Measurements from ENCODE around the gene IQSEC2. TPM values are rescaled to one million over a fixed set of nuclear protein-coding genes. Genes with fewer than 3 reads are reported as not detected.

Gene IQSEC2
- total RNA-seq, 4 donors from 2014 or later = 6.9 to 12.7 (median 10.4) TPM

DNA sequence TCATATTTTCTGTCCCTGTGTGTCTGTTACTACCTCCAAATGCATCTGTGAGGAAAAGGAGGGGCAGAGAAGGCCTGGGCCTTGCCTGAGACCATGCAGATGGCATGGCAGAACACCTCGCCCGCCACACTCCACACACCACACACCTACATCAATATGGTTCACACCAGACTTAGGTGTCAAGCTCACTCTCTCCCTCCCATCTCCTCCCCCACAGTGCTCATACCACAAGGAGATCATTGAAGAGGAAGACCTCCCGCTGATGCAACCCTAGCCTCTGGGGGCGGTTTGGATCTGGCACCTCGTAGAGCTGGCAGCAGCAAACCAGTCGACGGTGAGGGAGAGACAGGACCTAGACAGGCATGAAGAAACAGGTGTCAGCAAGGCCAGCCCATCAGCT, 39.8 kb downstream of the IQSEC2 start:
- 76% methylated on average over 7 of the region's 7 CpGs; no CpG with 5 or more reads in 1 of the 2 donors for whole genome bisulfite sequencing, 2 donors
- intact Hi-C loops (cut with DNase I) = no loop called here
- H3K36me3 ChIP-seq = peaks cover 0 to 71% (median 0%) of the 10 kb centered on the region in 3 donors
- no peaks in the 10 kb centered on the region for H3K27me3 ChIP-seq
- H3K4me1 ChIP-seq = no peaks in the 10 kb centered on the region
- no peak for DNase-seq
- H3K27ac ChIP-seq = no peak overlapping the region
- H3K4me3 ChIP-seq = no peak overlapping the region
- TF ChIP-seq, protein P1, sequence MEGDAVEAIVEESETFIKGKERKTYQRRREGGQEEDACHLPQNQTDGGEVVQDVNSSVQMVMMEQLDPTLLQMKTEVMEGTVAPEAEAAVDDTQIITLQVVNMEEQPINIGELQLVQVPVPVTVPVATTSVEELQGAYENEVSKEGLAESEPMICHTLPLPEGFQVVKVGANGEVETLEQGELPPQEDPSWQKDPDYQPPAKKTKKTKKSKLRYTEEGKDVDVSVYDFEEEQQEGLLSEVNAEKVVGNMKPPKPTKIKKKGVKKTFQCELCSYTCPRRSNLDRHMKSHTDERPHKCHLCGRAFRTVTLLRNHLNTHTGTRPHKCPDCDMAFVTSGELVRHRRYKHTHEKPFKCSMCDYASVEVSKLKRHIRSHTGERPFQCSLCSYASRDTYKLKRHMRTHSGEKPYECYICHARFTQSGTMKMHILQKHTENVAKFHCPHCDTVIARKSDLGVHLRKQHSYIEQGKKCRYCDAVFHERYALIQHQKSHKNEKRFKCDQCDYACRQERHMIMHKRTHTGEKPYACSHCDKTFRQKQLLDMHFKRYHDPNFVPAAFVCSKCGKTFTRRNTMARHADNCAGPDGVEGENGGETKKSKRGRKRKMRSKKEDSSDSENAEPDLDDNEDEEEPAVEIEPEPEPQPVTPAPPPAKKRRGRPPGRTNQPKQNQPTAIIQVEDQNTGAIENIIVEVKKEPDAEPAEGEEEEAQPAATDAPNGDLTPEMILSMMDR (IDR thresholded peaks at IDR 0.05) = no peak
- no peak for TF ChIP-seq POLR2A (IDR thresholded peaks at IDR 0.05)
- no peaks in the 10 kb centered on the region for H3K9me3 ChIP-seq

DNA sequence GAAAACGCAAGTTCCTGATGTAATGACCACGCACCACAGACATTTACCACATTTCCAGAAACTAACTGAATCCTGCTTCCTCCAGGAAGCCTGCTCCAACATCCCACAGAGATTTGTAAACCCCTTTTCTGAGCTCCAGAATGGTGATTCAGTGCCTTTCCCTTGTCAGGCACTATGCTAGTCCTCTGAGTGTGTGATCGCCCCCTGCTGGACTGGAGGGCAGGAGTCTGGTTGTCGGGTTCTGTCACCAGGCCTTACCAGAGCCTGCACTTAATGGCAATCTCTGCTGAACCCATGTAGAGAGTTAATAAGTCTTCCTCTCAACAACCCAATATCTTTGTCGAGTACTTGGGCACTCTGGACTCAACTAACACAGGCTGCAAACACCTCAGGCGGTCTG, 41.9 kb downstream of the IQSEC2 start:
- 73 to 87% methylated on average over 4 to 6 of the region's 6 CpGs for whole genome bisulfite sequencing, 2 donors
- TF ChIP-seq, protein P1 (IDR thresholded peaks at IDR 0.05) = no peak
- TF ChIP-seq POLR2A (IDR thresholded peaks at IDR 0.05) = no peak
- Histone ChIP-seq H3K9me3 (no peaks in the 10 kb centered on the region), H3K36me3 (peaks cover 0 to 86% (median 0%) of the 10 kb centered on the region in 3 donors), H3K4me1 (no peaks in the 10 kb centered on the region), H3K27me3 (no peaks in the 10 kb centered on the region), H3K4me3 (no peak overlapping the region), H3K27ac (no peak overlapping the region)
- DNase-seq = no peak
- intact Hi-C loops (cut with DNase I) = no loop called here

DNA sequence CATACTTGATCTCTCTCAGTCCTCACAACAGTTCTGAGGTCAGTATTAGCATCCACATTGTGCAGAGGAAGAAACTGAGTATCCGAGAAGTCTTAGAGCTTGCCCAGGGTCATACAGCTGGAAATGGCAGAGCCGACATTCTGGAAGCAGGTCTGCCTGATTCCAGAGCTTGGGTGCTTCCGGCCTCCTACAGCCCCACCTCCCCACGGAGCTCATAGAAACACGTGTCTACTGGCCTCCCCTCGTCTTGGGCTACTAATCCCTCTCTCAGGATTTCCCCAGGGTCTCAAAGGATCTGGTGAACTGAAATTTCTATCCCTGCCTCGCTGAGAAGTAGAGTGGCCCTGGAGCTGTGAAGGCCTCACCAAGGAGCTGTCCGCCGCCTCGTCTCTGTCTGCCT, 44.3 kb downstream of the IQSEC2 start:
- intact Hi-C loops (cut with DNase I) = no loop called here
- WGBS, 2 donors = 77 to 100% methylated on average over 3 to 6 of the region's 10 CpGs
- no peak for DNase-seq

DNA sequence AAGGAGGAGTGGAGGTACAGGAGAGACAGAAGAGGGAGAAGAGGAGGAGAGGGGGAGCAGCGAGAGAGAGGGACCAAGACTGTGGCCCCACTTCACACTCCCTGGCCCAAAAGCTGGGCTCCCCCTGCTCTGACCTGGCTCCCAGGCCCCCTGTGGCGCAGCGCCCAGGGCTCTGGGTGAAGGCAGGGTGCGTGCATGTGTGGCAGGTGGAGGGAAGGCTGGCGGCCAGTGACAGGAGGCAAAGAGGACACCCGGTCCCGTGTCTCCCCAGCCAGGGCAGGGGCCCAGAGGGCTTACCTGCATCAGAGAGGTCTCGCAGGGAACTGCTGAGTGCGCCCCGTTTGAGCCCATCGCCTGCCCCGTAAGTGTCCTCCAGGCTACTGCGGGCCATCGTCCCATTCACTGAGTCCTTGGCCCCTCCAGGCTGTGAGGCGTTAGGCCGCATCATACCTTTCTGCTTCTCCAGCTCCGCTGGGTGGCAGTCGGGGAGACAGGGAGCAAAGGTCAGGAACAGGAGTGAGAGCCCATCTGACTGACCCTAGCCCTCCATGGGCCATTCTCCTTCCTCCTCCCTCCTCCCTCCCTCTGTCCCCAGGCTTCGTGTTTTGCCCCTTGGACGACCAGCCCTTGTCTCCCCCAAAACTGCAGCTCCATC, 45.2 kb downstream of the IQSEC2 start:
- no peak for DNase-seq
- Histone ChIP-seq H3K27me3 (no peaks in the 10 kb centered on the region), H3K27ac (no peak overlapping the region), H3K36me3 (peaks cover 0 to 65% (median 0%) of the 10 kb centered on the region in 3 donors), H3K4me1 (no peaks in the 10 kb centered on the region), H3K9me3 (no peaks in the 10 kb centered on the region), H3K4me3 (no peak overlapping the region)
- TF ChIP-seq POLR2A (IDR thresholded peaks at IDR 0.05) = no peak
- TF ChIP-seq, protein P1 (IDR thresholded peaks at IDR 0.05) = no peak
- 82 to 86% methylated on average over 5 to 10 of the region's 20 CpGs for WGBS, 2 donors
- intact Hi-C loops (cut with DNase I) = no loop called here

More for the DNA sequence above, 44.3 kb downstream of the IQSEC2 start:
- Histone ChIP-seq H3K27me3 (no peaks in the 10 kb centered on the region), H3K4me3 (no peak overlapping the region), H3K9me3 (no peaks in the 10 kb centered on the region), H3K36me3 (peaks cover 0 to 74% (median 0%) of the 10 kb centered on the region in 3 donors), H3K4me1 (no peaks in the 10 kb centered on the region), H3K27ac (no peak overlapping the region)
- no peak for TF ChIP-seq POLR2A (IDR thresholded peaks at IDR 0.05)
- TF ChIP-seq, protein P1 (IDR thresholded peaks at IDR 0.05) = no peak

DNA sequence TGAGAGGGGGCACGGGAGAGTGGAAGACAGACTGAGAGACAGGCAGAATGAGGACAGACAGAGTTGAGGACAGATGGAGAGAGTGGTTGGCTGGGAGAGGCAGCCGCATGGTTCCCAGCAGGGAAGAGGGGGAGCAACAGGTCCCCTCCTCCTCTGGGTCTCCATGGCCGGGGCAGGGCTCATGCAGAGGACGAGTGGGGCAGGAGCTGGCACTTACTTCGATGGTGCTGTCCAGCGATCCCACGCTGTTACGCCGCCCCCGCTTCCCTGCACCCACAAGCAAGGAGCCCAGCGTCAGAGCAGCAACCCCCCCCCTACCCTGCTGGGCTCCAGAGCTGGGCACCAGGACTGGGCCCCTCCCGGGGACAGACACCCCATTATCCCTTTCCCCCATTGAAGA, 45.8 kb downstream of the IQSEC2 start:
- Histone ChIP-seq H3K9me3 (no peaks in the 10 kb centered on the region), H3K4me1 (no peaks in the 10 kb centered on the region), H3K27me3 (no peaks in the 10 kb centered on the region), H3K36me3 (peaks cover 0 to 62% (median 0%) of the 10 kb centered on the region in 3 donors), H3K27ac (no peak overlapping the region), H3K4me3 (no peak overlapping the region)
- 59% methylated on average over 10 of the region's 12 CpGs; no CpG with 5 or more reads in 1 of the 2 donors for whole genome bisulfite sequencing, 2 donors
- intact Hi-C loops (cut with DNase I) = no loop called here
- DNase-seq = no peak
- TF ChIP-seq POLR2A (IDR thresholded peaks at IDR 0.05) = no peak
- TF ChIP-seq, protein P1 (IDR thresholded peaks at IDR 0.05) = no peak

All from esophagus squamous epithelium (tissue), 5 donors.